Upper lobe of left lung (tissue), 6 donors: ENCODE results near the gene IPP. TPM values are rescaled to one million over a fixed set of nuclear protein-coding genes. Genes with fewer than 3 reads are reported as not detected.

ENCODE experiments used
- ATAC-seq, 2 donors: fragments of 200-7000 bp; cut with Tn5 transposase; one replicate each; pipeline ENCODE4 v1.9.1; 2022; ENCODE audit warnings: mild to moderate bottlenecking in 2 of 2, moderate library complexity in 2 of 2; ENCODE audit not compliant: low FRiP score in 2 of 2
- DNase-seq, 2 donors: peaks; one replicate each; pipeline ENCODE4 v3.0.0-alpha.2; 2019 to 2020
- H3K27ac ChIP-seq, 4 donors: fragments of 200-600 bp; sonication (generic); one replicate each; pipeline ENCODE4 v1.5.1; 2016 to 2019
- H3K27me3 ChIP-seq, 4 donors: fragments of 200-600 bp; sonication (generic); one replicate each; pipeline ENCODE4 v1.5.1; 2017 to 2019
- H3K36me3 ChIP-seq, 4 donors: fragments of 200-600 bp; sonication (generic); one replicate each; pipeline ENCODE4 v1.5.1; 2016 to 2019
- H3K4me1 ChIP-seq, 4 donors: fragments of 200-600 bp; sonication (generic); one replicate each; pipeline ENCODE4 v1.5.1; 2018 to 2019
- H3K4me3 ChIP-seq, 4 donors: fragments of 200-600 bp; sonication (generic); one replicate each; pipeline ENCODE4 v1.5.1; 2017 to 2019; ENCODE audit warnings: mild to moderate bottlenecking in 2 of 4, moderate library complexity in 1 of 4
- H3K9me3 ChIP-seq, 4 donors: fragments of 200-600 bp; sonication (generic); one replicate each; pipeline ENCODE4 v1.5.1; 2018 to 2019
- EP300 ChIP-seq, 4 donors: sonication (generic); formaldehyde crosslinking; IDR thresholded peaks; one replicate each; pipeline ENCODE4 v1.5.1; 2017; ENCODE audit warnings: antibody characterized with exemption in 4 of 4, control low read depth in 2 of 4
- POLR2A ChIP-seq, 4 donors: fragments of 450-650 bp; IDR thresholded peaks; one replicate each; pipeline ENCODE4 v1.5.1; 2016 to 2017; ENCODE audit warnings: antibody characterized with exemption in 4 of 4, mild to moderate bottlenecking in 2 of 4
- POLR2AphosphoS5 ChIP-seq, 2 donors: sonication (generic); formaldehyde crosslinking; IDR thresholded peaks; one replicate each; pipeline ENCODE4 v1.5.1; 2017; ENCODE audit warnings: antibody characterized with exemption in 2 of 2
- WGBS, 2 donors: methylation state at CpG; one replicate each; pipeline ENCODE4 v1.1.5; 2017 to 2018; 5-methylcytosine and 5-hydroxymethylcytosine counted together
- total RNA-seq, 6 donors: library from RNA; depleted of rRNA in 4 of 6; stranded (reverse); fragments of >200 nt in 4 of 6; gene quantifications; one replicate each; pipeline versions ENCODE4 v1.1.0 to v1.2.1, GENCODE V29; 2016 to 2021
- TF ChIP-seq, protein P1 (sequence below), 6 experiments: fragments of 450-650 bp in 4 of 6; fragments of 200-600 bp in 2 of 6; sonication (generic) in 2 of 6; IDR thresholded peaks; one replicate each; pipeline ENCODE4 v1.5.1; 2016 to 2019; ENCODE audit warnings: antibody characterized with exemption in 6 of 6
- donor health status: DM: no; HTN: no; CAD: no; lungs with moderate emphysema.
- donor health status: DM: no; HTN: yes; CAD: no; lungs with severe emphysema.

IPP gene
- total RNA-seq, 6 donors from 2014 or later = 3.8 to 23.0 (median 12.9) TPM

DNA sequence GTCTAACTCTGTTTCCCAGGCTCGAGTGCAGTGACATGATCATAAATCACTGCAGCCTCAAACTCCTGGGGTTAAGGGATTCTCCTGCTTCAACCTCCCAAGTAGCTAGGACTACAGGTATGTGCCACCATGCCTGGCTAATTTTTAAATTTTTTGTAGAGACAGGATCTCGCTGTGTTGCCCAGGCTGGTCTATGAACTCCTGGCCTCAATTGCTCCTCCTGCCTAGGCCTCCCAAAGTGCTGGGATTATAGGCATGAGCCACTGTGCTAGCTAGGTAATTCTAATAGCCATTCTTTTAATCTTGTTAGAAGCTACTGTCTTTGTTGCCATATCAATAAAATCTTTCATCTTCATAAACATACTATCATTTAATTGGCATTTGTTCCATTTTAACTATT is 39.1 kb upstream of the IPP start:
- Histone ChIP-seq H3K4me3 (no peak overlapping the region), H3K27me3 (no peaks in the 10 kb centered on the region), H3K27ac (no peak overlapping the region), H3K9me3 (no peaks in the 10 kb centered on the region), H3K36me3 (no peaks in the 10 kb centered on the region), H3K4me1 (no peaks in the 10 kb centered on the region)
- TF ChIP-seq POLR2AphosphoS5 (IDR thresholded peaks at IDR 0.05) (no peak), POLR2A (IDR thresholded peaks at IDR 0.05) (no peak), EP300 (IDR thresholded peaks at IDR 0.05) (no peak)
- TF ChIP-seq, protein P1, sequence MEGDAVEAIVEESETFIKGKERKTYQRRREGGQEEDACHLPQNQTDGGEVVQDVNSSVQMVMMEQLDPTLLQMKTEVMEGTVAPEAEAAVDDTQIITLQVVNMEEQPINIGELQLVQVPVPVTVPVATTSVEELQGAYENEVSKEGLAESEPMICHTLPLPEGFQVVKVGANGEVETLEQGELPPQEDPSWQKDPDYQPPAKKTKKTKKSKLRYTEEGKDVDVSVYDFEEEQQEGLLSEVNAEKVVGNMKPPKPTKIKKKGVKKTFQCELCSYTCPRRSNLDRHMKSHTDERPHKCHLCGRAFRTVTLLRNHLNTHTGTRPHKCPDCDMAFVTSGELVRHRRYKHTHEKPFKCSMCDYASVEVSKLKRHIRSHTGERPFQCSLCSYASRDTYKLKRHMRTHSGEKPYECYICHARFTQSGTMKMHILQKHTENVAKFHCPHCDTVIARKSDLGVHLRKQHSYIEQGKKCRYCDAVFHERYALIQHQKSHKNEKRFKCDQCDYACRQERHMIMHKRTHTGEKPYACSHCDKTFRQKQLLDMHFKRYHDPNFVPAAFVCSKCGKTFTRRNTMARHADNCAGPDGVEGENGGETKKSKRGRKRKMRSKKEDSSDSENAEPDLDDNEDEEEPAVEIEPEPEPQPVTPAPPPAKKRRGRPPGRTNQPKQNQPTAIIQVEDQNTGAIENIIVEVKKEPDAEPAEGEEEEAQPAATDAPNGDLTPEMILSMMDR (IDR thresholded peaks at IDR 0.05) = no peak
- WGBS, 2 donors = 69 to 79% methylated on average over 2 of the region's 2 CpGs
- DNase-seq = no peak
- no peak for ATAC-seq

DNA sequence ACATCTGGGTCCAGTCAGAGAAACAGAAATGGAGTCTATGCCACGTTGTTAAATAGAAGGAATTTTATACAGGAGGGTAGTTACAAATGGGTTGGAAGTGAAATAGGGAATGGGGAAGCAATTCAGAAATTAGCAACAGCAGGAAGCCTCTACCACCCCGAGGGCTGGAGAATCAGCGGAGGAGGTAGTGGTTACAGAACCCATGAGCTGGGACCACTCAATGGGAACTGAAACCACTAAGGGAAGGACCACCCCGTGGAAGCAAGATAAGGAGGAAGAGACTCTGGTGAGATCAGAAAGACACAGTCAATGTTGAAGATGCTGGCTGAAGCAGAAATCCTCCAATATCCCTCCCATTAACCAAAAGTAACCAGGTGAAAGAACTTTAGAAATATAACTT is 37.5 kb upstream of the IPP start:
- Histone ChIP-seq H3K27me3 (no peaks in the 10 kb centered on the region), H3K4me3 (no peak overlapping the region), H3K36me3 (no peaks in the 10 kb centered on the region), H3K9me3 (no peaks in the 10 kb centered on the region), H3K4me1 (no peaks in the 10 kb centered on the region), H3K27ac (no peak overlapping the region)
- DNase-seq = peak in 1 of 2 donors; percentile 24
- peak in 1 of 2 donors; percentile 62 for ATAC-seq
- TF ChIP-seq, protein P1 (IDR thresholded peaks at IDR 0.05) = no peak
- TF ChIP-seq POLR2A (IDR thresholded peaks at IDR 0.05) (no peak), POLR2AphosphoS5 (IDR thresholded peaks at IDR 0.05) (no peak), EP300 (IDR thresholded peaks at IDR 0.05) (peak in 1 of 4 donors; percentile 3)
- WGBS, 2 donors = 57 to 65% methylated on average over 4 of the region's 4 CpGs

DNA sequence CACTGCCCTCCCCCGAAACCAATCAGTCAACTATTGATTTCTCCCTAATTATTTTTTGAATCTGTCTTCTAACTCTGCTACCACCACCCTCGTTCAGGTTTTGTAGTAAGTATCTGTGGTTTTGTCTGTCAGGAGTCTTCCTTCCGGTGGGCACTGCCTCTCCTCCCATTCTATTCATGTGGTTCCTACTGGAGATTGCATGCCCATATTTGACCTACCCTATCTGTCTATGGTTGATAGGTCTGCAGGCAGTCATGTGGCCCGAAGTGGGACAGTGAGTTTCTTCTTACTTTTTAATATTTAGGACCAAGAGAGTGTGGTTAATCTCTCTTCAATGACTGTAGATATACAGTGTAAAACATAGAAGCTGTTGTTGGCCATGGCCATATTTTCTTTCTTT is 35.1 kb upstream of the IPP start:
- Histone ChIP-seq H3K36me3 (no peaks in the 10 kb centered on the region), H3K9me3 (no peaks in the 10 kb centered on the region), H3K27me3 (no peaks in the 10 kb centered on the region), H3K4me1 (no peaks in the 10 kb centered on the region), H3K4me3 (no peak overlapping the region), H3K27ac (no peak overlapping the region)
- ATAC-seq (no peak), DNase-seq (no peak)
- 54 to 70% methylated on average over 4 of the region's 4 CpGs for WGBS, 2 donors
- TF ChIP-seq POLR2A (IDR thresholded peaks at IDR 0.05) (no peak), POLR2AphosphoS5 (IDR thresholded peaks at IDR 0.05) (no peak), EP300 (IDR thresholded peaks at IDR 0.05) (no peak)
- TF ChIP-seq, protein P1 (IDR thresholded peaks at IDR 0.05) = no peak

DNA sequence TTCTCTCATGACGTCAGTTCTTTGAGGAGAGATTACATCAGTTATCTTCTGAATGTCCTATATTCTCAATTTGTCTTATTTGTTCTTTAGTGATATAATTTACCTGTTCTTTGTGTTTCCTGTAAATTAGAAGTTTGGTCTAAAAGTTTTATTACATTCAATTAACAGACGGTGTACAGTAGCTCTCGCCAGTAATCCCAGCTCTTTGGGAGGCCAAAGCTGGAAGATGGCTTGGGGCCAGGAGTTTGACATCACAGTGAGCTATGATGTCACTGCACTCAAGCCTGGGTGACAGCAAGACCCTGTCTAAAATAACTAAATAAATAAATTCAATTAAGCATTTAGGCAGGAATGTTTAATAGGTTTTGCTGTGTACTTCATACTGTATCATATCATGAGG is 25.3 kb upstream of the IPP start:
- H3K9me3 ChIP-seq = no peaks in the 10 kb centered on the region
- no peak for DNase-seq
- no peak overlapping the region for H3K27ac ChIP-seq
- H3K4me1 ChIP-seq = no peaks in the 10 kb centered on the region
- no peak for TF ChIP-seq POLR2A (IDR thresholded peaks at IDR 0.05)
- no peak for TF ChIP-seq EP300 (IDR thresholded peaks at IDR 0.05)
- TF ChIP-seq, protein P1 (IDR thresholded peaks at IDR 0.05) = no peak
- no peak for TF ChIP-seq POLR2AphosphoS5 (IDR thresholded peaks at IDR 0.05)
- H3K36me3 ChIP-seq = no peaks in the 10 kb centered on the region
- no peak overlapping the region for H3K4me3 ChIP-seq
- WGBS, 2 donors = 89 to 92% methylated on average over 3 of the region's 3 CpGs
- H3K27me3 ChIP-seq = no peaks in the 10 kb centered on the region
- no peak for ATAC-seq

DNA sequence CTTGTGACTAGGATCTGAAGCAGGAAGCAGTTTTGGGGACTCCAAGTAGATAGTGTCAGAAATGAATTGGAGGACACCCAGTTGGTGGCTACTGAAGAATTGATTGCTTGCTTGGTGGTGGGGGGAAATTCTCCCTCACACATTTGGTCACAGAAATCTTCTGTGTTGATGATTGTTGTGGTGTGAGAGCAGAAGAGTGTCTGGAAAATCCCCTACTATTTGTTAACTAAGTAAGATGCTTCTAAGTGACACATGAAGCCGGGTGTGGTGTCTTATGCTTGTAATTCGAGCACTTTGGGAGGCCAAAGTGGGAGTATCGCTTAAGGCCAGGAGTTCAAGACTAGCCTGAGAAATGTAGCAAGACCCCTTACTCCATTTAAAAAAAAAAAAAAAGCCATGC is 22.5 kb upstream of the IPP start:
- H3K4me3 ChIP-seq = no peak overlapping the region
- no peak for DNase-seq
- H3K4me1 ChIP-seq = no peaks in the 10 kb centered on the region
- TF ChIP-seq EP300 (IDR thresholded peaks at IDR 0.05) (no peak), POLR2A (IDR thresholded peaks at IDR 0.05) (no peak), POLR2AphosphoS5 (IDR thresholded peaks at IDR 0.05) (no peak)
- TF ChIP-seq, protein P1 (IDR thresholded peaks at IDR 0.05) = no peak
- H3K36me3 ChIP-seq = no peaks in the 10 kb centered on the region
- no peaks in the 10 kb centered on the region for H3K27me3 ChIP-seq
- no peak overlapping the region for H3K27ac ChIP-seq
- no peak for ATAC-seq
- H3K9me3 ChIP-seq = no peaks in the 10 kb centered on the region
- 81 to 86% methylated on average over 3 of the region's 3 CpGs for WGBS, 2 donors
